ENCODE results near the gene ROS1. TPM values are rescaled to one million over a fixed set of nuclear protein-coding genes. Genes with fewer than 3 reads are reported as not detected.
A peak's percentile ranks its signal among the peaks of the same experiment; 100 is the strongest.

The ROS1 gene
- total and polyA plus RNA-seq, 10 of the 15 experiments (the other 5 are each of a cell fraction or from before 2014, with no cell fraction given), result under 0.01 to 0.07 (median 0.03) TPM; not detected in 5

- TF ChIP-seq EP300 (IDR thresholded peaks at IDR 0.05; ENCODE audit: borderline replicate concordance in 1 of 2, control insufficient read depth in 1 of 2, low read depth in 2 of 2, low read length in 2 of 2), result no peak
- TF ChIP-seq USF1 (IDR thresholded peaks at IDR 0.05; ENCODE audit: borderline replicate concordance, extremely low read length, insufficient read depth, low read depth, low read length), result no peak
- TF ChIP-seq NFYB (IDR thresholded peaks at IDR 0.05; ENCODE audit: insufficient read depth, low read depth, low read length), result no peak
- no peak for TF ChIP-seq BMI1 (IDR thresholded peaks at IDR 0.05; ENCODE audit: borderline replicate concordance)
Measured at GRCh38 chr6:117306227-117306790, 119.4 kb downstream of the ROS1 start (continued).

GRCh38 chr6:117304446-117304845 is 121.3 kb downstream of the ROS1 start:
- no peaks in the 10 kb centered on the region; the same call in 1 of the 2 replicates for H4K20me1 ChIP-seq (ENCODE audit: control insufficient read depth, insufficient read depth)
- H3K4me1 ChIP-seq (ENCODE audit: control insufficient read depth, insufficient read depth, low read length), result no peaks in the 10 kb centered on the region
- no peaks in the 10 kb centered on the region for H3K9me3 ChIP-seq (replicated peaks; ENCODE audit: control insufficient read depth, insufficient read depth, low read length)
- no peak overlapping the region for H3K4me3 ChIP-seq
- SMC1A ChIA-PET (ENCODE audit: uncharacterized antibody, unreplicated experiment), result interaction anchor here (0.6 to 1.2 kb wide), 2 partner anchors 25 to 674 kb away, joined by 3 read pairs; no protein-coding TSS in a partner anchor
- CTCF ChIA-PET, result no interaction called here
- 3% methylated on average over 2 of the region's 2 CpGs for WGBS (ENCODE audit: insufficient coverage, insufficient replicate concordance, low lambda C conversion rate, missing lambda C conversion rate)
- H3K36me3 ChIP-seq (ENCODE audit: control insufficient read depth in 2 of 2, insufficient read depth in 2 of 2, low read length in 1 of 2), result no peaks in the 10 kb centered on the region
- RAD21 ChIA-PET (ENCODE audit: unreplicated experiment), result no interaction called here
- no peak overlapping the region for H3K4me2 ChIP-seq (ENCODE audit: control insufficient read depth, insufficient read depth)
- BruUV-seq (replicated peaks), result no TSS peak
- H3K27me3 ChIP-seq (replicated peaks in 1 of 2; ENCODE audit: control insufficient read depth in 2 of 2, insufficient read depth in 2 of 2, low read length in 1 of 2), result no peaks in the 10 kb centered on the region
- no peak overlapping the region for H2AFZ ChIP-seq (ENCODE audit: control insufficient read depth, low read depth, low read length)
- DNase-seq (ENCODE audit: low read depth, low spot score) (no peak), FAIRE-seq (no peak), ATAC-seq (0 out of 3 replicates have a peak, but pooled peaks have one; percentile 34)
- H3K9ac ChIP-seq (ENCODE audit: control insufficient read depth, insufficient read depth, low read length), result no peak overlapping the region
- H3K27ac ChIP-seq (ENCODE audit: control insufficient read depth, insufficient read depth), result no peak overlapping the region
- no peaks in the 10 kb centered on the region for H3K79me2 ChIP-seq (ENCODE audit: control insufficient read depth, insufficient read depth, low read length)
- in situ Hi-C loops (cut with MboI) (no loop called here), intact Hi-C loops (cut with micrococcal nuclease; ENCODE audit: unreplicated experiment) (no loop called here)
- POLR2A ChIA-PET, result no interaction called here
- TF ChIP-seq NFIC (IDR thresholded peaks at IDR 0.05; ENCODE audit: low read depth, low read length) (no peak), CEBPZ (IDR thresholded peaks at IDR 0.05; ENCODE audit: low read depth, low read length) (no peak), RBBP5 (conservative IDR thresholded peaks at IDR 0.05) (no peak), JUND (IDR thresholded peaks at IDR 0.05; ENCODE audit: low read depth, low read length) (no peak), ZBED1 (IDR thresholded peaks at IDR 0.05; ENCODE audit: borderline replicate concordance) (no peak), FOS (IDR thresholded peaks at IDR 0.05; ENCODE audit: borderline replicate concordance, extremely low read depth, insufficient read length) (no peak), WRNIP1 (IDR thresholded peaks at IDR 0.05; ENCODE audit: borderline replicate concordance, low read depth, low read length) (no peak), YBX1 (IDR thresholded peaks at IDR 0.05) (no peak), MEF2B (IDR thresholded peaks at IDR 0.05; ENCODE audit: partially characterized antibody, poor library complexity, severe bottlenecking) (no peak), POLR2AphosphoS2 (IDR thresholded peaks at IDR 0.05; ENCODE audit: low read depth, low read length) (no peak), IKZF1 (conservative IDR thresholded peaks at IDR 0.05) (no peak), SMC3 (IDR thresholded peaks at IDR 0.05; ENCODE audit: borderline replicate concordance, low read length) (no peak), SPI1 (IDR thresholded peaks at IDR 0.05; ENCODE audit: borderline replicate concordance, insufficient read depth, low read depth, low read length) (no peak), MLLT1 (IDR thresholded peaks at IDR 0.05) (no peak)

Measured in GM12878 (cell line).